Measurements from ENCODE around the gene SP4.

Gene SP4

GRCh38 chr7:21407796-21408480 is 19.9 kb upstream of the SP4 start:
- H3K36me3 ChIP-seq (ENCODE audit: control insufficient read depth, insufficient read depth, low read length), result no peaks in the 10 kb centered on the region
- H2AFZ ChIP-seq, result no peak overlapping the region
- no peak for TF ChIP-seq CTCF (IDR thresholded peaks at IDR 0.05)
- no peaks in the 10 kb centered on the region for H3K27me3 ChIP-seq (ENCODE audit: control insufficient read depth, insufficient read depth, low read length)
- no peak overlapping the region for H3K4me2 ChIP-seq (ENCODE audit: low read length)
- H3K27ac ChIP-seq, result no peak overlapping the region
- H3K4me1 ChIP-seq, result no peaks in the 10 kb centered on the region
- H3K9ac ChIP-seq, result no peak overlapping the region
- no peaks in the 10 kb centered on the region for H3K9me3 ChIP-seq (ENCODE audit: control insufficient read depth, low read length)
- no peaks in the 10 kb centered on the region for H3K79me2 ChIP-seq
- H3K4me3 ChIP-seq (ENCODE audit: low read depth, low read length), result no peak overlapping the region

GRCh38 chr7:21408481-21408820 is 19.4 kb upstream of the SP4 start:
- Histone ChIP-seq H3K9me3 (ENCODE audit: control insufficient read depth, low read length) (no peaks in the 10 kb centered on the region), H3K27me3 (ENCODE audit: control insufficient read depth, insufficient read depth, low read length) (no peaks in the 10 kb centered on the region), H3K36me3 (ENCODE audit: control insufficient read depth, insufficient read depth, low read length) (no peaks in the 10 kb centered on the region), H3K4me2 (ENCODE audit: low read length) (no peak overlapping the region), H2AFZ (no peak overlapping the region), H3K27ac (no peak overlapping the region), H3K4me1 (no peaks in the 10 kb centered on the region), H3K4me3 (ENCODE audit: low read depth, low read length) (no peak overlapping the region), H3K79me2 (no peaks in the 10 kb centered on the region), H3K9ac (no peak overlapping the region)
- TF ChIP-seq CTCF (IDR thresholded peaks at IDR 0.05), result no peak

- Histone ChIP-seq H3K36me3 (ENCODE audit: control insufficient read depth, insufficient read depth, low read length) (no peaks in the 10 kb centered on the region), H2AFZ (no peak overlapping the region), H3K9me3 (ENCODE audit: control insufficient read depth, low read length) (no peaks in the 10 kb centered on the region), H3K4me1 (no peaks in the 10 kb centered on the region), H3K9ac (no peak overlapping the region), H3K27me3 (ENCODE audit: control insufficient read depth, insufficient read depth, low read length) (no peaks in the 10 kb centered on the region), H3K27ac (no peak overlapping the region), H3K79me2 (no peaks in the 10 kb centered on the region), H3K4me2 (ENCODE audit: low read length) (no peak overlapping the region), H3K4me3 (ENCODE audit: low read depth, low read length) (no peak overlapping the region)
- TF ChIP-seq CTCF (IDR thresholded peaks at IDR 0.05), result no peak
Observed at GRCh38 chr7:21412410-21412851, 15.5 kb upstream of the SP4 start.

GRCh38 chr7:21412957-21413356 is 14.9 kb upstream of the SP4 start:
- no peaks in the 10 kb centered on the region for H3K27me3 ChIP-seq (ENCODE audit: control insufficient read depth, insufficient read depth, low read length)
- H3K4me2 ChIP-seq (ENCODE audit: low read length), result no peak overlapping the region
- H2AFZ ChIP-seq, result no peak overlapping the region
- TF ChIP-seq CTCF (IDR thresholded peaks at IDR 0.05), result no peak
- no peak overlapping the region for H3K27ac ChIP-seq
- H3K4me1 ChIP-seq, result no peaks in the 10 kb centered on the region
- no peaks in the 10 kb centered on the region for H3K9me3 ChIP-seq (ENCODE audit: control insufficient read depth, low read length)
- no peaks in the 10 kb centered on the region for H3K79me2 ChIP-seq
- H3K4me3 ChIP-seq (ENCODE audit: low read depth, low read length), result no peak overlapping the region
- no peak overlapping the region for H3K9ac ChIP-seq
- H3K36me3 ChIP-seq (ENCODE audit: control insufficient read depth, insufficient read depth, low read length), result no peaks in the 10 kb centered on the region

GRCh38 chr7:21413502-21413901 is 14.4 kb upstream of the SP4 start:
- H3K79me2 ChIP-seq, result no peaks in the 10 kb centered on the region
- H3K27me3 ChIP-seq (ENCODE audit: control insufficient read depth, insufficient read depth, low read length), result no peaks in the 10 kb centered on the region
- H3K9me3 ChIP-seq (ENCODE audit: control insufficient read depth, low read length), result no peaks in the 10 kb centered on the region
- no peaks in the 10 kb centered on the region for H3K4me1 ChIP-seq
- no peak overlapping the region for H3K4me2 ChIP-seq (ENCODE audit: low read length)
- H2AFZ ChIP-seq, result no peak overlapping the region
- TF ChIP-seq CTCF (IDR thresholded peaks at IDR 0.05), result no peak
- H3K4me3 ChIP-seq (ENCODE audit: low read depth, low read length), result no peak overlapping the region
- no peak overlapping the region for H3K27ac ChIP-seq
- no peak overlapping the region for H3K9ac ChIP-seq
- H3K36me3 ChIP-seq (ENCODE audit: control insufficient read depth, insufficient read depth, low read length), result no peaks in the 10 kb centered on the region
